ENCODE data around the gene KRTAP10-2. TPM values are rescaled to one million over a fixed set of nuclear protein-coding genes. Genes with fewer than 3 reads are reported as not detected.

KRTAP10-2 gene
- total and polyA plus RNA-seq, 2 of the 4 experiments (the other 2 are of a cell fraction): not detected

- Histone ChIP-seq H3K14ac (replicated peaks; ENCODE audit: low read depth, low read length) (no peak overlapping the region), H2BK120ac (ENCODE audit: low read depth, low read length) (no peak overlapping the region), H4K91ac (ENCODE audit: insufficient read depth, low read depth, low read length) (no peak overlapping the region), H3K27ac (ENCODE audit: insufficient read depth, low read length) (no peak overlapping the region), H4K8ac (ENCODE audit: low read depth in 2 of 2, low read length in 2 of 2) (no peak overlapping the region), H3K18ac (ENCODE audit: low read depth, low read length) (no peak overlapping the region), H2AK9ac (replicated peaks; ENCODE audit: low read depth, low read length, poor library complexity) (no peak overlapping the region), H2BK15ac (ENCODE audit: low read depth, low read length) (no peak overlapping the region), H2BK5ac (ENCODE audit: low read depth, low read length, poor library complexity, severe bottlenecking) (no peak overlapping the region), H2AFZ (replicated peaks; ENCODE audit: low read length, poor library complexity) (no peak overlapping the region), H4K20me1 (ENCODE audit: insufficient read depth, low read length) (no peaks in the 10 kb centered on the region), H3K9me1 (ENCODE audit: insufficient read depth, low read length) (no peaks in the 10 kb centered on the region), H2BK20ac (ENCODE audit: low read depth, low read length) (no peak overlapping the region), H3K23ac (ENCODE audit: low read depth, low read length) (no peak overlapping the region), H3K79me1 (ENCODE audit: low read depth in 1 of 2, low read length in 2 of 2) (no peaks in the 10 kb centered on the region), H3K9me3 (ENCODE audit: control insufficient read depth, insufficient read depth, low read length) (peaks cover 2% of the 10 kb centered on the region; the same call in 1 of the 2 replicates), H3K4me1 (ENCODE audit: control insufficient read depth, insufficient read depth, low read length) (no peaks in the 10 kb centered on the region), H3K27me3 (ENCODE audit: control insufficient read depth, insufficient read depth, low read length) (peaks cover 14% of the 10 kb centered on the region), H3K4me3 (ENCODE audit: insufficient read depth, low read depth, low read length) (no peak overlapping the region), H3K36me3 (ENCODE audit: control insufficient read depth, insufficient read depth, low read length) (no peaks in the 10 kb centered on the region), H3K4me2 (ENCODE audit: low read depth, low read length) (no peak overlapping the region), H3K4ac (ENCODE audit: low read depth, low read length) (no peak overlapping the region), H3K56ac (ENCODE audit: extremely low read depth, insufficient read depth, low read length) (no peak overlapping the region), H4K5ac (ENCODE audit: low read depth, low read length) (no peak overlapping the region), H3K9ac (ENCODE audit: low read depth, low read length) (no peak overlapping the region), H2AK5ac (ENCODE audit: low read depth, low read length) (no peak overlapping the region)
- intact Hi-C loops (cut with micrococcal nuclease): no loop called here
- DNase-seq (no peak), ATAC-seq (ENCODE audit: low read depth) (no peak)
- dilution Hi-C loops (cut with HindIII; ENCODE audit: low sequenced_read_pairs, unreplicated experiment): no loop called here
- ChIA-PET CTCF (no interaction called here), POLR2A (ENCODE audit: unreplicated experiment) (no interaction called here)
- TF ChIP-seq RCOR1 (IDR thresholded peaks at IDR 0.05; ENCODE audit: insufficient replicate concordance, low read length) (no peak), CEBPB (IDR thresholded peaks at IDR 0.05; ENCODE audit: low read depth, low read length) (no peak), BHLHE40 (IDR thresholded peaks at IDR 0.05; ENCODE audit: low read depth, low read length) (no peak), FOS (IDR thresholded peaks at IDR 0.05; ENCODE audit: low read depth, low read length) (no peak), NFE2L2 (IDR thresholded peaks at IDR 0.05; ENCODE audit: low read depth, low read length) (no peak), CHD1 (IDR thresholded peaks at IDR 0.05; ENCODE audit: low read depth, low read length) (no peak), POLR2A (IDR thresholded peaks at IDR 0.05; ENCODE audit: low read depth, low read length) (no peak), CTCF (conservative IDR thresholded peaks at IDR 0.05; ENCODE audit: low read depth, low read length) (no peak), USF2 (IDR thresholded peaks at IDR 0.05; ENCODE audit: low read depth, low read length) (no peak)
- TF ChIP-seq, protein P1, sequence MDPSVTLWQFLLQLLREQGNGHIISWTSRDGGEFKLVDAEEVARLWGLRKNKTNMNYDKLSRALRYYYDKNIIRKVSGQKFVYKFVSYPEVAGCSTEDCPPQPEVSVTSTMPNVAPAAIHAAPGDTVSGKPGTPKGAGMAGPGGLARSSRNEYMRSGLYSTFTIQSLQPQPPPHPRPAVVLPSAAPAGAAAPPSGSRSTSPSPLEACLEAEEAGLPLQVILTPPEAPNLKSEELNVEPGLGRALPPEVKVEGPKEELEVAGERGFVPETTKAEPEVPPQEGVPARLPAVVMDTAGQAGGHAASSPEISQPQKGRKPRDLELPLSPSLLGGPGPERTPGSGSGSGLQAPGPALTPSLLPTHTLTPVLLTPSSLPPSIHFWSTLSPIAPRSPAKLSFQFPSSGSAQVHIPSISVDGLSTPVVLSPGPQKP (IDR thresholded peaks at IDR 0.05; ENCODE audit: borderline replicate concordance, low read depth, low read length): no peak
- no TSS peak for BruUV-seq (replicated peaks)
- WGBS, 2 experiments (ENCODE audit: extremely low coverage in 2 of 2, insufficient read length in 1 of 2): 57% methylated on average over 9 of the region's 10 CpGs; no CpG with 5 or more reads in 1 of the 2 experiments
- in situ Hi-C loops (cut with MboI; ENCODE audit: low sequenced_read_pairs): no loop called here
Measured at GRCh38 chr21:44550807-44551206, 498 bp downstream of the KRTAP10-2 start.

Data from IMR-90 (cell line).